SH-SY5Y (cell line): ENCODE data around the gene VEZT.

ENCODE experiments used
- GATA2 ChIP-seq: IDR thresholded peaks from 2 replicates; pipeline ENCODE4 v1.6.1; 2011; ENCODE audit warnings: mild to moderate bottlenecking, low read depth, low read length
- GATA3 ChIP-seq: IDR thresholded peaks from 2 replicates; pipeline ENCODE4 v1.6.1; 2011; ENCODE audit warnings: low read depth, mild to moderate bottlenecking, low read length, moderate library complexity

VEZT gene

DNA sequence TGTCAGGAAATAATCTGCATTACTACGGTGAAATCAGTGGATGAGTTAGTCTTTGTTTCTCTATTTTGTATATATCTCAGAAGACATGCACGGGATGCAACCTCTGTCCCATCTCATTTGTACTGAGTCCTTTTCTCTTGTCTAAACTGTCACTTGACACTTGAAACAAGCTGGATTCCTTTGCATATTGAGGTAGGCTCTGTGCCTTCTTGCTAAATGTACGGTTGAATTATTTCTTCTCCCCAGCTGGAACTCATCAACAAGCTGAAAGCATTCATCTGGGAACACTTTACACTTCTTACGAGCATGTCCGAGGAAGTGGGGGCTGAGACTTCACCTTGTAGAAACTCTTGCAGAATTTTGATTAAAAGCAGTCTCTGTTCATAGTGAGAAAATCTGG is 119.5 kb downstream of the VEZT start:
- no peak for TF ChIP-seq GATA2
- no peak for TF ChIP-seq GATA3

DNA sequence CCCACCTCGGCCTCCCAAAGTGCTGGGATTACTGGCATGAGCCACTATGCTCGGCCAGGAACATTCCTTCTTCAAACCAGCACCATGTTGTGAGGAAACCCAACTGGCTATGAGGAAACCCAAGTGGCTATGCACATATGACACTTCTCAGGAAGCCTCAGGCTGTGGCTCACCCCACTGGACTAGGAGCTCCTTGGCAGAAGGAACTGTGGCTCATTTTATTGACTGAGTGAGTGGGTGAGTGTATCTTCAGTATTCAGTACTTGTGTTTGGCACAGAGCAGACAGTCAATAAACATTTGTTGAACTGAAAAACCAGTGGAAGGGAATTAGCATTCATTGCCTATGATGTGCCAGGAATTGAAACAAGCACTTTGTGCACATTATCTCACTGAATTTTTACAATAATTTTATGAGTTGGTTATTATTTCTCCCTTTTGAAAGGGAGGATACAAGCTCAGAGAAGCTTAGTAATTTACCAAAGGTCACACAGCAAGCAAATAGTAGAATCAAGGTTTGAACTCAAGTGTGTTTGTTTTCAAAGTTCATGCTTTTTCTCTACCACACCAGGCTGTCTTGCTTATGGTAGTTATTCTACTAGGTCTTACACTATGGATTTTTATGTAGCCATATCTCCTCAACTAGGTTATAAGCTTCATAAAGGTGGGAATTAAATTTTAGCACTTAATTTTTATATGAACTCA is 121.6 kb downstream of the VEZT start:
- no peak for TF ChIP-seq GATA3
- TF ChIP-seq GATA2, result no peak

DNA sequence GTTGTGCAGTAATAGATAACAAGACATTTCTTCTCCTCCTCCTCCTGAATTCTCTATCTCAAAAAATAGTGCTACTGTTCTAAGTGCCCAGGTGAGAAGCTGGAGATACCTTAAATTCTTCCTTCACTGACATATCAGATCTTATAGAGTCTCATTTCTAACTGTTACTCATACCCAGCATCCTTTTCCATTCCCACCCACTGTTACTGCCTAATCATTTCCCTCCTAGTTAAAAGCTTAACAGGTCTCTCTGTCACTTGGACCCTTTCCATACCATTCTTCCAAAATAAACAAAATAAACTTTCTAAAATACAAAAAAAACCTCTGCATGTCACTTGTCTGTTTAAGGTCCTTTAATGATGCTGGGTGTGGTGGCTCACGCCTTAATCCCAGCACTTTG is 124.4 kb downstream of the VEZT start:
- no peak for TF ChIP-seq GATA2
- TF ChIP-seq GATA3, result no peak

DNA sequence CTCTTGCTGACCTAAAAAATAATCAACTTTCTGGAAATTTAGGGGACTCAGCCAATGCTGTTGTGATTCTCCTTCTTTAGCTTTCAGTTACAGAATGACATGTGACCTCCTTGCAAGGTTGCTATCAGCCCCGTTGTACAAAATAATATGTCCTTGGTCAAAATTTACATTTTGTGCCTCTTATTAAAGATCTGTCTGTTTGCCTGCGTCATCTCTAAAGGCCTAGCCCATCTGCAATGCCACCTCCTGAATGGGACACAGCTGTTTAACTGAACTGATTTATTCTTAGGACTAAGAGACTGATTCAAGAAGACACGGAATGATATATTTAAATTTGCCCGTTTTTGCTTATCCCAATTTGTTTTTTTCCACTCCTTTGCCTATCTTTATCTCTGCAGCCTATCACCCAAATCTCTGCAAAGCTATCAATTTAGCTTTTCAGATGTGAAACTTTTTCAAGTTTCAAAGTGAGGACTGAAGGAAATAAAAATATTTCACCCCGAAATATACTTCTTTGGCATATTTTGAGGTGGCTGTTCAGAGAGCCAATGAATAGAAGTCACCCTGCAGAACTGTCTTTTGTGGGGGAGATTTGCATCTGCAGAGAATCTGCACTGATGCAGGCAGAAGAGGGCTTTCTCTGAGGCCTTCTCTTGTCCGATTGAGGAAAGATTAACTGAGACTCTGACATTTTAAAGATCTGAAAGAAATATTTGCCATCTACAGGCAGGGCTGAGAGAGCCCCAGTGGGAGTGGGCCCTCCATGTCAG is 126.0 kb downstream of the VEZT start:
- TF ChIP-seq GATA2, result no peak
- TF ChIP-seq GATA3, result no peak

DNA sequence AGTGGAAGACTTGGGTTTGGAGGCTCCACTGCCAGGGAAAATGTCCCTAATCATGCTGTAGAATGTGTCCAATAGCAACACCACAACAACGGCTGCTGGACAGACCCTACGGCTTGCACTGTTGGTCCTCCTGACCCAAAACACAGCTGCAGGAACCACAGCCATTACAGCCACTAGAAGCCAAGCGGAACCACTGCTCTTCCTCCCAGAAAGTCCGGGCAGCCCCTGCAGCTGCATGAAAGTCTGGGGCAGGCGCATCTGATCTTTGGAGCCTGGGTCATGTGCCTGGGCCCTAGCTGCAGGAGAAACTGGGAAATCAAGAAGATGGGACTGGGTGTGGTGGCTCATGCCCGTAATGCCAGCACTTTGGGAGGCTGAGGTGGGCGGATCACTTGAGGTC is 131.7 kb downstream of the VEZT start:
- TF ChIP-seq GATA2 (no peak), GATA3 (no peak)

DNA sequence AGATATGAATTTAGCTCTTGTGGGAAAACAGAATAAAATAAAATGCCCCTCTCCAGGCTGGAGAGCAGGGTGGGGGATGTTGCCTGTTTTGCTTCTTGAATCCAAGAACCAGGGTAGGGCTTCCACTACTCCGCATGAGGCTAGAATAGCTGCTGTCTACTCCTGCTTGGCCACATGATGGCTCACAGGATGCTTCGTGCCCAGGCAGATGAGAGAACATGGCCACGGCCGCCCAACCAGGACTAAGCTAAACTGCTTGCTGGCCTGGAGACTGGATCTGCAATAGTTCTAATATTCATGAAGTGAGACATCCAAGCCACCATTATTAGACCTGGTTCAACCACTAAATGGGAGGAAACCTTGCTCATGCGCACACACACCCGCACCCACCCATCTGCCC is 134.1 kb downstream of the VEZT start:
- TF ChIP-seq GATA3 (no peak), GATA2 (no peak)
